WTC11 (cell line): ENCODE measurements around the gene SLC25A6. TPM values are rescaled to one million over a fixed set of nuclear protein-coding genes. Genes with fewer than 3 reads are reported as not detected.

ENCODE experiments used
- ATAC-seq: fragments of 200-7000 bp; cut with Tn5 transposase; 2 replicates; pipeline ENCODE4 v1.10.0; 2021; ENCODE audit warnings: mild to moderate bottlenecking, moderate library complexity
- CTCF ChIA-PET: fragments of 300-600 bp; sonication (Branson Sonifier 250); formaldehyde crosslinking; loops from one replicate; lab custom pipeline; 2021; ENCODE audit warnings: antibody characterized with exemption; lab: Charles Lee
- POLR2A ChIA-PET: fragments of 350-600 bp; sonication (Branson Sonifier 250); formaldehyde crosslinking; loops from one replicate; lab custom pipeline; 2021; ENCODE audit warnings: antibody characterized with exemption; lab: Charles Lee
- DNase-seq: peaks from one replicate; pipeline ENCODE4 v3.0.0; 2021; ENCODE audit warnings: low spot score
- H3K27ac Mint-ChIP-seq: 2 replicates; pipeline ENCODE4 v1.8.0; 2021; ENCODE audit warnings: mixed read lengths
- H3K27me3 Mint-ChIP-seq: 2 replicates; pipeline ENCODE4 v1.8.0; 2021; ENCODE audit warnings: low read depth, mild to moderate bottlenecking, moderate library complexity, mixed read lengths
- H3K36me3 Mint-ChIP-seq: 2 replicates; pipeline ENCODE4 v1.8.0; 2021; ENCODE audit warnings: mixed read lengths
- H3K4me1 Mint-ChIP-seq: 2 replicates; pipeline ENCODE4 v1.8.0; 2022; ENCODE audit warnings: mixed read lengths
- H3K4me3 Mint-ChIP-seq: 2 replicates; pipeline ENCODE4 v1.8.0; 2021; ENCODE audit warnings: mild to moderate bottlenecking, moderate library complexity, mixed read lengths
- H3K9me3 Mint-ChIP-seq: 2 replicates; pipeline ENCODE4 v1.8.0; 2021; ENCODE audit warnings: mixed read lengths
- ELF4 ChIP-seq: sonication (generic); formaldehyde crosslinking; IDR thresholded peaks from 2 replicates; pipeline ENCODE4 v1.8.1; 2022; ENCODE audit warnings: low read depth, mild to moderate bottlenecking, moderate library complexity, missing genetic modification reagents
- EMX1 ChIP-seq: fragments of 250-450 bp; sonication (Bioruptor Pico); IDR thresholded peaks from 2 replicates; pipeline ENCODE4 v1.8.0; 2021; ENCODE audit warnings: mild to moderate bottlenecking
- ETV6 ChIP-seq: sonication (generic); formaldehyde crosslinking; IDR thresholded peaks from 2 replicates; pipeline ENCODE4 v1.8.1; 2022; ENCODE audit warnings: mild to moderate bottlenecking, missing genetic modification reagents
- FOXP1 ChIP-seq: sonication (generic); formaldehyde crosslinking; IDR thresholded peaks from 2 replicates; pipeline ENCODE4 v1.8.0; 2022; ENCODE audit warnings: missing genetic modification reagents, mild to moderate bottlenecking, moderate library complexity, borderline replicate concordance
- KAT7 ChIP-seq: sonication (generic); formaldehyde crosslinking; IDR thresholded peaks from 2 replicates; pipeline ENCODE4 v1.8.1; 2023; ENCODE audit warnings: missing genetic modification reagents, mild to moderate bottlenecking, borderline replicate concordance
- MXD4 ChIP-seq: fragments of 250-450 bp; sonication (Bioruptor Pico); IDR thresholded peaks from 2 replicates; pipeline ENCODE4 v1.8.0; 2021; ENCODE audit warnings: mild to moderate bottlenecking, moderate library complexity, borderline replicate concordance
- MYBL2 ChIP-seq: sonication (generic); formaldehyde crosslinking; IDR thresholded peaks from 2 replicates; pipeline ENCODE4 v1.8.1; 2023; ENCODE audit warnings: mild to moderate bottlenecking, moderate library complexity, missing genetic modification reagents
- NFE2L1 ChIP-seq: sonication (generic); formaldehyde crosslinking; IDR thresholded peaks from 2 replicates; pipeline ENCODE4 v1.8.1; 2023; ENCODE audit warnings: missing genetic modification reagents
- RELA ChIP-seq: sonication (generic); formaldehyde crosslinking; IDR thresholded peaks from 2 replicates; pipeline ENCODE4 v1.8.1; 2022; ENCODE audit warnings: missing genetic modification reagents, mild to moderate bottlenecking, borderline replicate concordance
- SMAD3 ChIP-seq: sonication (generic); formaldehyde crosslinking; IDR thresholded peaks from 2 replicates; pipeline ENCODE4 v1.8.0; 2022; ENCODE audit warnings: missing genetic modification reagents, mild to moderate bottlenecking, borderline replicate concordance
- SMAD4 ChIP-seq: sonication (generic); formaldehyde crosslinking; IDR thresholded peaks from 2 replicates; pipeline ENCODE4 v1.8.0; 2022; ENCODE audit warnings: mild to moderate bottlenecking, missing genetic modification reagents
- SP1 ChIP-seq: sonication (generic); formaldehyde crosslinking; conservative IDR thresholded peaks from 2 replicates; pipeline ENCODE4 v1.8.1; 2022; ENCODE audit warnings: missing genetic modification reagents
- TEAD4 ChIP-seq: sonication (generic); formaldehyde crosslinking; IDR thresholded peaks from 2 replicates; pipeline ENCODE4 v1.8.0; 2022; ENCODE audit warnings: mild to moderate bottlenecking, missing genetic modification reagents
- ZNF121 ChIP-seq: sonication (generic); formaldehyde crosslinking; IDR thresholded peaks from 2 replicates; pipeline ENCODE4 v1.8.0; 2023; ENCODE audit warnings: missing genetic modification reagents
- ZNF138 ChIP-seq: sonication (generic); formaldehyde crosslinking; conservative IDR thresholded peaks from 2 replicates; pipeline ENCODE4 v1.8.1; 2022; ENCODE audit warnings: mild to moderate bottlenecking, moderate library complexity, missing genetic modification reagents
- ZNF263 ChIP-seq: sonication (generic); formaldehyde crosslinking; IDR thresholded peaks from 2 replicates; pipeline ENCODE4 v1.8.1; 2022; ENCODE audit warnings: low read depth, mild to moderate bottlenecking, moderate library complexity, missing genetic modification reagents
- ZNF317 ChIP-seq: sonication (generic); formaldehyde crosslinking; IDR thresholded peaks from 2 replicates; pipeline ENCODE4 v1.8.1; 2023; ENCODE audit warnings: low read depth, mild to moderate bottlenecking, moderate library complexity, missing genetic modification reagents, borderline replicate concordance
- total RNA-seq: library from RNA; stranded (reverse); gene quantifications from 3 replicates; pipeline ENCODE4 v1.2.3, GENCODE V29; 2021
- TF ChIP-seq, protein P1 (sequence below): sonication (generic); formaldehyde crosslinking; IDR thresholded peaks from 2 replicates; pipeline ENCODE4 v1.8.0; 2022; ENCODE audit warnings: missing genetic modification reagents
- TF ChIP-seq, protein P2 (sequence below): fragments of 250-450 bp; sonication (Bioruptor Pico); IDR thresholded peaks from 2 replicates; pipeline ENCODE4 v1.9.0; 2021; ENCODE audit warnings: moderate library complexity, mild to moderate bottlenecking, inconsistent platforms, borderline replicate concordance
- TF ChIP-seq, protein P3 (sequence below): fragments of 250-450 bp; sonication (Bioruptor Pico); IDR thresholded peaks from 2 replicates; pipeline ENCODE4 v1.9.0; 2021; ENCODE audit warnings: mild to moderate bottlenecking
- TF ChIP-seq, protein P4 (sequence below): sonication (generic); formaldehyde crosslinking; IDR thresholded peaks from 2 replicates; pipeline ENCODE4 v1.8.0; 2023; ENCODE audit warnings: missing genetic modification reagents
- TF ChIP-seq, protein P5 (sequence below): sonication (generic); formaldehyde crosslinking; IDR thresholded peaks from 2 replicates; pipeline ENCODE4 v1.8.1; 2023; ENCODE audit warnings: mild to moderate bottlenecking, missing genetic modification reagents, moderate library complexity
- TF ChIP-seq, protein P6 (sequence below): sonication (generic); formaldehyde crosslinking; IDR thresholded peaks from 2 replicates; pipeline ENCODE4 v1.8.1; 2022; ENCODE audit warnings: low read depth, mild to moderate bottlenecking, moderate library complexity, missing genetic modification reagents, borderline replicate concordance
- TF ChIP-seq, protein P7 (sequence below): fragments of 200-600 bp; IDR thresholded peaks from 2 replicates; pipeline ENCODE4 v1.8.0; 2022; ENCODE audit warnings: antibody characterized with exemption

The SLC25A6 gene
- total RNA-seq, 1 experiment from 2014 or later = 627 TPM

DNA sequence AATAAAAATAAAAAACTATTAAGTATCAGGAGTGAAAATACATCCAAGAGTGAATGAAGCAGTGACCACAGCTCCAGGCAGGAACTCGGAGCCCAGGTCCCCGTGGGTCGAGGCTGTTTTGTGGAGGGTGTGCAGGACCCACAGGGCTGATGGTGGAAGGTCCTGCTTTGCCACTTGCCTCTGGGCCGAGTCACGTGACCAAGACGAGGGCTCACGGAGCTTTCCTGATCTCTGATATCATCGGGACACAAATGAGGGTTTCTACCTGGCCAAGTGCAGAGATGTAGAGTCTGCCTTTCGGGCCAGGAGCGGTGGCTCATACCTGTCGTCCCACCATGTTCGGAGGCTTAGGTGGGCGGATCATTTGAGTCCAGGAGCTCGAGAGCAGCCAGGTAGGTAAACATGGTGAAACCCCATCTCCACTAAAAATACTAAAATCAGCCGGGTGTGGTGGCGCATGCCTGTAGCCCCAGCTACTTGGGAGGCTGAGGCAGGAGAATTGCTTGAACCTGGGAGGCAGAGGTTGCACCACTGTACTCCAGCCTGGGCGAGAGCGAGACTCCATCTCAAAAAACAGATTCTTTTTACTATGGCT lies 7.2 kb downstream of the SLC25A6 start (continued):
- no peak for TF ChIP-seq ZNF121 (CRISPR knock-in tag)
- no peak for TF ChIP-seq MXD4 (CRISPR knock-in tag)
- TF ChIP-seq ETV6 (CRISPR knock-in tag) = no peak
- TF ChIP-seq, protein P1, sequence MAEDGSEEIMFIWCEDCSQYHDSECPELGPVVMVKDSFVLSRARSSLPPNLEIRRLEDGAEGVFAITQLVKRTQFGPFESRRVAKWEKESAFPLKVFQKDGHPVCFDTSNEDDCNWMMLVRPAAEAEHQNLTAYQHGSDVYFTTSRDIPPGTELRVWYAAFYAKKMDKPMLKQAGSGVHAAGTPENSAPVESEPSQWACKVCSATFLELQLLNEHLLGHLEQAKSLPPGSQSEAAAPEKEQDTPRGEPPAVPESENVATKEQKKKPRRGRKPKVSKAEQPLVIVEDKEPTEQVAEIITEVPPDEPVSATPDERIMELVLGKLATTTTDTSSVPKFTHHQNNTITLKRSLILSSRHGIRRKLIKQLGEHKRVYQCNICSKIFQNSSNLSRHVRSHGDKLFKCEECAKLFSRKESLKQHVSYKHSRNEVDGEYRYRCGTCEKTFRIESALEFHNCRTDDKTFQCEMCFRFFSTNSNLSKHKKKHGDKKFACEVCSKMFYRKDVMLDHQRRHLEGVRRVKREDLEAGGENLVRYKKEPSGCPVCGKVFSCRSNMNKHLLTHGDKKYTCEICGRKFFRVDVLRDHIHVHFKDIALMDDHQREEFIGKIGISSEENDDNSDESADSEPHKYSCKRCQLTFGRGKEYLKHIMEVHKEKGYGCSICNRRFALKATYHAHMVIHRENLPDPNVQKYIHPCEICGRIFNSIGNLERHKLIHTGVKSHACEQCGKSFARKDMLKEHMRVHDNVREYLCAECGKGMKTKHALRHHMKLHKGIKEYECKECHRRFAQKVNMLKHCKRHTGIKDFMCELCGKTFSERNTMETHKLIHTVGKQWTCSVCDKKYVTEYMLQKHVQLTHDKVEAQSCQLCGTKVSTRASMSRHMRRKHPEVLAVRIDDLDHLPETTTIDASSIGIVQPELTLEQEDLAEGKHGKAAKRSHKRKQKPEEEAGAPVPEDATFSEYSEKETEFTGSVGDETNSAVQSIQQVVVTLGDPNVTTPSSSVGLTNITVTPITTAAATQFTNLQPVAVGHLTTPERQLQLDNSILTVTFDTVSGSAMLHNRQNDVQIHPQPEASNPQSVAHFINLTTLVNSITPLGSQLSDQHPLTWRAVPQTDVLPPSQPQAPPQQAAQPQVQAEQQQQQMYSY = no peak
- TF ChIP-seq, protein P2, sequence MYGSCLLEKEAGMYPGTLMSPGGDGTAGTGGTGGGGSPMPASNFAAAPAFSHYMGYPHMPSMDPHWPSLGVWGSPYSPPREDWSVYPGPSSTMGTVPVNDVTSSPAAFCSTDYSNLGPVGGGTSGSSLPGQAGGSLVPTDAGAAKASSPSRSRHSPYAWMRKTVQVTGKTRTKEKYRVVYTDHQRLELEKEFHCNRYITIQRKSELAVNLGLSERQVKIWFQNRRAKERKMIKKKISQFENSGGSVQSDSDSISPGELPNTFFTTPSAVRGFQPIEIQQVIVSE (CRISPR knock-in tag) = no peak
- TF ChIP-seq SMAD3 = no peak
- no peak for TF ChIP-seq KAT7 (CRISPR knock-in tag)

DNA sequence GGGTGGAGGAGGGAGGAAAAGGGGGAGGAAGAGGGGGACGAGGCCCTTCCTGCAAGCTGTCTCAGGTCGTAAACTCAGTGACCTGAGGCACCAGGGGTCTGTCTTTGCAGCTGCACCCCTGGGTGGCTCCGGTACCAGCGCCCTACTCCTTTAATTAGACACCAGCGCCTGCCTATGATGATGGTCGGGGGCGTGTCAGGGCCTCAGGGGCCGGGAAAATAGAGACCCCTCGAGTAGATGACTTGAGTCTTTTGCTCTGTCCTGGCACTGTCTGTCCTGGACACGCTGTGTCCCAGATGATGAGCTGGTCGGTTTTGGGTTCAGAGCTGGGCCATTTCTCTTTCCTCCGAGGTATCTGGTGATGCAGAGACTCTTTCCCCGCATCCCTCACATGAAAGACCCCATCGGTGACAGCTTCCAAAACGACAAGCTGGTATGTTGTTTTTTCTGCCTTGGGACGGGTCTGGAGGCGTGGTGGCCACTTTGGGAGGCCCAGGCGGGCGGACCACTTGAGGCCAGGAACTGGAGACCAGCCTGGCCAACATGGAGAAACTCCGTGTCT lies 11.2 kb downstream of the SLC25A6 start:
- ATAC-seq = peak; percentile 5
- Mint-ChIP-seq H3K4me3 (no peak overlapping the region), H3K36me3 (peaks cover 24% of the 10 kb centered on the region), H3K9me3 (no peaks in the 10 kb centered on the region), H3K27me3 (no peaks in the 10 kb centered on the region), H3K27ac (no peak overlapping the region), H3K4me1 (peaks cover 8% of the 10 kb centered on the region)
- POLR2A ChIA-PET = no interaction called here
- DNase-seq = peak; percentile 9
- CTCF ChIA-PET = no interaction called here
- TF ChIP-seq EMX1 (CRISPR knock-in tag) = peak; percentile 87
- TF ChIP-seq, protein P3, sequence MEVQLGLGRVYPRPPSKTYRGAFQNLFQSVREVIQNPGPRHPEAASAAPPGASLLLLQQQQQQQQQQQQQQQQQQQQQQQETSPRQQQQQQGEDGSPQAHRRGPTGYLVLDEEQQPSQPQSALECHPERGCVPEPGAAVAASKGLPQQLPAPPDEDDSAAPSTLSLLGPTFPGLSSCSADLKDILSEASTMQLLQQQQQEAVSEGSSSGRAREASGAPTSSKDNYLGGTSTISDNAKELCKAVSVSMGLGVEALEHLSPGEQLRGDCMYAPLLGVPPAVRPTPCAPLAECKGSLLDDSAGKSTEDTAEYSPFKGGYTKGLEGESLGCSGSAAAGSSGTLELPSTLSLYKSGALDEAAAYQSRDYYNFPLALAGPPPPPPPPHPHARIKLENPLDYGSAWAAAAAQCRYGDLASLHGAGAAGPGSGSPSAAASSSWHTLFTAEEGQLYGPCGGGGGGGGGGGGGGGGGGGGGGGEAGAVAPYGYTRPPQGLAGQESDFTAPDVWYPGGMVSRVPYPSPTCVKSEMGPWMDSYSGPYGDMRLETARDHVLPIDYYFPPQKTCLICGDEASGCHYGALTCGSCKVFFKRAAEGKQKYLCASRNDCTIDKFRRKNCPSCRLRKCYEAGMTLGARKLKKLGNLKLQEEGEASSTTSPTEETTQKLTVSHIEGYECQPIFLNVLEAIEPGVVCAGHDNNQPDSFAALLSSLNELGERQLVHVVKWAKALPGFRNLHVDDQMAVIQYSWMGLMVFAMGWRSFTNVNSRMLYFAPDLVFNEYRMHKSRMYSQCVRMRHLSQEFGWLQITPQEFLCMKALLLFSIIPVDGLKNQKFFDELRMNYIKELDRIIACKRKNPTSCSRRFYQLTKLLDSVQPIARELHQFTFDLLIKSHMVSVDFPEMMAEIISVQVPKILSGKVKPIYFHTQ (CRISPR knock-in tag) = 0 out of 2 replicates have a peak, but pooled peaks have one; percentile 16
- no peak for TF ChIP-seq SP1 (CRISPR knock-in tag)
- TF ChIP-seq, protein P4, sequence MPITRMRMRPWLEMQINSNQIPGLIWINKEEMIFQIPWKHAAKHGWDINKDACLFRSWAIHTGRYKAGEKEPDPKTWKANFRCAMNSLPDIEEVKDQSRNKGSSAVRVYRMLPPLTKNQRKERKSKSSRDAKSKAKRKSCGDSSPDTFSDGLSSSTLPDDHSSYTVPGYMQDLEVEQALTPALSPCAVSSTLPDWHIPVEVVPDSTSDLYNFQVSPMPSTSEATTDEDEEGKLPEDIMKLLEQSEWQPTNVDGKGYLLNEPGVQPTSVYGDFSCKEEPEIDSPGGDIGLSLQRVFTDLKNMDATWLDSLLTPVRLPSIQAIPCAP (CRISPR knock-in tag) = no peak
- TF ChIP-seq, protein P2 (CRISPR knock-in tag) = no peak
- TF ChIP-seq, protein P5, sequence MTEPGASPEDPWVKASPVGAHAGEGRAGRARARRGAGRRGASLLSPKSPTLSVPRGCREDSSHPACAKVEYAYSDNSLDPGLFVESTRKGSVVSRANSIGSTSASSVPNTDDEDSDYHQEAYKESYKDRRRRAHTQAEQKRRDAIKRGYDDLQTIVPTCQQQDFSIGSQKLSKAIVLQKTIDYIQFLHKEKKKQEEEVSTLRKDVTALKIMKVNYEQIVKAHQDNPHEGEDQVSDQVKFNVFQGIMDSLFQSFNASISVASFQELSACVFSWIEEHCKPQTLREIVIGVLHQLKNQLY = no peak
- TF ChIP-seq FOXP1 = 0 out of 2 replicates have a peak, but pooled peaks have one; percentile 11
- TF ChIP-seq TEAD4 (CRISPR knock-in tag) = no peak
- no peak for TF ChIP-seq NFE2L1 (CRISPR knock-in tag)
- TF ChIP-seq, protein P6, sequence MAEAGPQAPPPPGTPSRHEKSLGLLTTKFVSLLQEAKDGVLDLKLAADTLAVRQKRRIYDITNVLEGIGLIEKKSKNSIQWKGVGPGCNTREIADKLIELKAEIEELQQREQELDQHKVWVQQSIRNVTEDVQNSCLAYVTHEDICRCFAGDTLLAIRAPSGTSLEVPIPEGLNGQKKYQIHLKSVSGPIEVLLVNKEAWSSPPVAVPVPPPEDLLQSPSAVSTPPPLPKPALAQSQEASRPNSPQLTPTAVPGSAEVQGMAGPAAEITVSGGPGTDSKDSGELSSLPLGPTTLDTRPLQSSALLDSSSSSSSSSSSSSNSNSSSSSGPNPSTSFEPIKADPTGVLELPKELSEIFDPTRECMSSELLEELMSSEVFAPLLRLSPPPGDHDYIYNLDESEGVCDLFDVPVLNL = no peak
- no peak for TF ChIP-seq ZNF317 (CRISPR knock-in tag)
- no peak for TF ChIP-seq MXD4 (CRISPR knock-in tag)
- TF ChIP-seq, protein P7, sequence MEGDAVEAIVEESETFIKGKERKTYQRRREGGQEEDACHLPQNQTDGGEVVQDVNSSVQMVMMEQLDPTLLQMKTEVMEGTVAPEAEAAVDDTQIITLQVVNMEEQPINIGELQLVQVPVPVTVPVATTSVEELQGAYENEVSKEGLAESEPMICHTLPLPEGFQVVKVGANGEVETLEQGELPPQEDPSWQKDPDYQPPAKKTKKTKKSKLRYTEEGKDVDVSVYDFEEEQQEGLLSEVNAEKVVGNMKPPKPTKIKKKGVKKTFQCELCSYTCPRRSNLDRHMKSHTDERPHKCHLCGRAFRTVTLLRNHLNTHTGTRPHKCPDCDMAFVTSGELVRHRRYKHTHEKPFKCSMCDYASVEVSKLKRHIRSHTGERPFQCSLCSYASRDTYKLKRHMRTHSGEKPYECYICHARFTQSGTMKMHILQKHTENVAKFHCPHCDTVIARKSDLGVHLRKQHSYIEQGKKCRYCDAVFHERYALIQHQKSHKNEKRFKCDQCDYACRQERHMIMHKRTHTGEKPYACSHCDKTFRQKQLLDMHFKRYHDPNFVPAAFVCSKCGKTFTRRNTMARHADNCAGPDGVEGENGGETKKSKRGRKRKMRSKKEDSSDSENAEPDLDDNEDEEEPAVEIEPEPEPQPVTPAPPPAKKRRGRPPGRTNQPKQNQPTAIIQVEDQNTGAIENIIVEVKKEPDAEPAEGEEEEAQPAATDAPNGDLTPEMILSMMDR = no peak
- TF ChIP-seq ZNF138 (CRISPR knock-in tag) = no peak
- no peak for TF ChIP-seq RELA (CRISPR knock-in tag)
- TF ChIP-seq SMAD4 (CRISPR knock-in tag) = no peak
- TF ChIP-seq ELF4 = no peak
- no peak for TF ChIP-seq ZNF263 (CRISPR knock-in tag)
- no peak for TF ChIP-seq MYBL2 (CRISPR knock-in tag)
